ENCODE results near the gene REV3L. TPM values are rescaled to one million over a fixed set of nuclear protein-coding genes. Genes with fewer than 3 reads are reported as not detected.
"Not testable (repeated sequence)": the region's sequence is repeated elsewhere in the genome, so short reads cannot be mapped to it uniquely, and the experiment has no call there.

Gene REV3L
- total RNA-seq, 1 donor from 2014 or later, result 14.2 TPM

DNA sequence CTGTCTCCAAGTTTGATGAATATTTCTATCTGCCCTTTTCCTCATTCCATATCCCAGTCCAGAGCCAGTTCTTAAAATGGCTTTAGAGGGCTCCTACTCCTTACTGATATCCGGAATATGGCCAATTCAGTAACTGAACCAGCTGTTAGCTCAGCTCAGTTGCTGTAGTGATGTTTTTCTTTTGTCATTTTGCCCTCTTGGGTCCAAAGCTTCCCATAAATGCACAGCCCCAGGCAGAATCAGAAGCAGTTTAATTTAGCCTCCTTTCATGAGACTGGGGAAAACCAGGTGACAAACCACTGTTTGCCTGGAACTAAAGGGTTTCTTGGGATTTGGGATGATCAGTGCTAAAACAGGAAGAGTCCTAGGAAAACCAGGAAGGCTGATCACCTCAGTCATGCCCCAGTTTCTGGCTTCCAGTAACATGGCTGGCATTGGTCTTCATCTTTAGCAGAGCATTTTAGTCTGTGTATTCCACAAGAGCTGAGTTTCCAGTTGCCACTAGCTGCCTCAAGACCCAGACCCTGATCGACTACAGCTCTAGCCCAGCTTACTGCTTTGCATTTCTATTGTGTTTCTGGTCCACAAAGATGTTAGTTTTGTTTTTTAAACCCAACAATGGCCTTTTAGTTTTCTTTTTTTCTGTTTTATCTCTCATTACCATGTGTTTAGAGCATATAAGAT is 40.6 kb upstream of the REV3L start:
- DNase-seq (ENCODE audit: low read depth), result no peak
- TF ChIP-seq, protein P1, sequence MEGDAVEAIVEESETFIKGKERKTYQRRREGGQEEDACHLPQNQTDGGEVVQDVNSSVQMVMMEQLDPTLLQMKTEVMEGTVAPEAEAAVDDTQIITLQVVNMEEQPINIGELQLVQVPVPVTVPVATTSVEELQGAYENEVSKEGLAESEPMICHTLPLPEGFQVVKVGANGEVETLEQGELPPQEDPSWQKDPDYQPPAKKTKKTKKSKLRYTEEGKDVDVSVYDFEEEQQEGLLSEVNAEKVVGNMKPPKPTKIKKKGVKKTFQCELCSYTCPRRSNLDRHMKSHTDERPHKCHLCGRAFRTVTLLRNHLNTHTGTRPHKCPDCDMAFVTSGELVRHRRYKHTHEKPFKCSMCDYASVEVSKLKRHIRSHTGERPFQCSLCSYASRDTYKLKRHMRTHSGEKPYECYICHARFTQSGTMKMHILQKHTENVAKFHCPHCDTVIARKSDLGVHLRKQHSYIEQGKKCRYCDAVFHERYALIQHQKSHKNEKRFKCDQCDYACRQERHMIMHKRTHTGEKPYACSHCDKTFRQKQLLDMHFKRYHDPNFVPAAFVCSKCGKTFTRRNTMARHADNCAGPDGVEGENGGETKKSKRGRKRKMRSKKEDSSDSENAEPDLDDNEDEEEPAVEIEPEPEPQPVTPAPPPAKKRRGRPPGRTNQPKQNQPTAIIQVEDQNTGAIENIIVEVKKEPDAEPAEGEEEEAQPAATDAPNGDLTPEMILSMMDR (conservative IDR thresholded peaks at IDR 0.05; ENCODE audit: low read depth, low read length), result no peak
- H3K4me3 ChIP-seq (ENCODE audit: low read depth, low read length), result no peak overlapping the region

DNA sequence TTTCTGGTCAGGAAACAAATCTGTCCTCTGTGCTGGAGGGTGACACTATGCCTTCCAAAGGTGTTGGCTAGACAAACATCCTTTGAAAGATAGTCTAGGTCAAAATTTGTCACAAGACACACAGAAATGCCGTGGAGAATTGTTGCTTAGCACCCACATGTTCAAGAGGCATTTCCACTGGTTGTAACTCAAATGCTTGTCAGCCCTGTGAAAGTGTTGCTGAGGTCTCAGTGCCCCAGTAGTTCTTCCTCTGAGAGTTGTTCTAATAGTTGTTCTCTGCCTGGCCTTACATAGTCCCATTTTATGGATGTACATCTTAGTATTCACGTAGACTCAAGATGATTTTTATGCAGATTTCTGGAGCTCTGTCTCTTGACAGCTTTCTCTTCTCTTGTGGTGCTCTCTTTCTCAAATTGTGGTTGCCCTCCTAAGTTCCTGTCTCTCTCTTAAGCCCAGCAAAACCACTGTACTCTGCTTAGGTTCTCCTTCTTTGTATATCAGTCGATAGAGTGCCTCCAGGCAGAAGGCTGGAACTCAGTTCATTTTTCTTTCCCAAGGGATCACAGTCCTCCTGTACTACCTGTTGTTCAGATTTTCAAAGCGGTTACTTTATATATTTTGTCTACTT is 39.5 kb upstream of the REV3L start:
- DNase-seq (ENCODE audit: low read depth), result no peak
- H3K4me3 ChIP-seq (ENCODE audit: low read depth, low read length), result no peak overlapping the region
- TF ChIP-seq, protein P1 (conservative IDR thresholded peaks at IDR 0.05; ENCODE audit: low read depth, low read length), result no peak

DNA sequence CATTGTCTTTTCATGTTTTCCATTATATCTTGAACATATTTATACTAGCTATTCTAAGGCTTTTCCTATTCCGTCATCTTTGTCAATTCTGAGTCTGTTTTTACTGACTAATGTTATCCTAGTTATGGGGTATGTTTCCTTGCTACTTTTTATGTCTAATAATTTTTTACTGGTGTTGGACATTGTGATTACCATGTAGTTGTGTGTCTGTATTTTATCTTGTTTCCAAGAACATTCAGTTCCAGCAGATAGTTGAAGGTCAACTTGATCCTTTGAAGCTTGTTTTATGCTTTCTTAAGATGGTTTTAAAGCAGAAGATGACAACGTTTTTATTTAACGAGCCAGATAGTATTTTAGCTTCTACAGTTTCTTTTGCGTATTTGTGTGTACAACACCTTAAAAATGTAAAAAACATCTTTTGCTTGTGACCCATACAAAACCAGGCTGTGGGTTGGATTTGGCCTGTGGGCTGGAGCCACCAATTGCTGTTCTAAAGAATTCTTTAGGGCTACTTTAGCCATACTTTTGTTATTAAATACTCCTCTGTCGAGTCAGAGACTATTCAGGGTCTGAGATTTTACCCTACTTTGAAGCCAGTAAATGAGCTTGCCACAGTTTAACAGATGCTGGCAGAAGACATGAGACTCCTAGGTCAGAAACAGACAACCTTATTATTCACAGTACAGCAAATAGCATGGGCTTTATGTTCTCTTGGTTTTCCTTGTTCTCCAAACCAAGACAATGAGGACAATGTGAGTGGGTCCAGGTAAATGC is 38.7 kb upstream of the REV3L start:
- no peak overlapping the region for H3K4me3 ChIP-seq (ENCODE audit: low read depth, low read length)
- TF ChIP-seq, protein P1 (conservative IDR thresholded peaks at IDR 0.05; ENCODE audit: low read depth, low read length), result no peak
- no peak for DNase-seq (ENCODE audit: low read depth)

DNA sequence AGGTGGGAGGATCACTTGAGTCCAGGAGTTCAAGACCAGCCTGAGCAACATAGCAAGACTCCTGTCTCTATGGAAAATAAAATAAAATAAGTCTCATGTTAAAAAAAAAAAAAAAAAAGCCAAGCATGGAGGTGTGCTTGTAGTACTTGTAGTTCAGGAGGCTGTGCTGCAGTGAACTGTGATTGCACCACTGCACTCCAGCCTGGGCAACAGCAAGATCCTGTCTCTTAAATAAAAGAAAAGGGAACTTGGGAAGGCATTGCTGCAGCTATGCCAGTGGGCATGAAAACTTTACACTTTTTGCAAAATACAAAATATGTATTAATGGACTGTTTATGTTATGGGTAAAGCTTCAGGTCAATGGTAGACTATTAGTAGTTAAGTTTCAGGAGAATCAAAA is 37.5 kb upstream of the REV3L start:
- no peak overlapping the region for H3K4me3 ChIP-seq (ENCODE audit: low read depth, low read length)
- TF ChIP-seq, protein P1 (conservative IDR thresholded peaks at IDR 0.05; ENCODE audit: low read depth, low read length), result no peak
- no peak for DNase-seq (ENCODE audit: low read depth)

DNA sequence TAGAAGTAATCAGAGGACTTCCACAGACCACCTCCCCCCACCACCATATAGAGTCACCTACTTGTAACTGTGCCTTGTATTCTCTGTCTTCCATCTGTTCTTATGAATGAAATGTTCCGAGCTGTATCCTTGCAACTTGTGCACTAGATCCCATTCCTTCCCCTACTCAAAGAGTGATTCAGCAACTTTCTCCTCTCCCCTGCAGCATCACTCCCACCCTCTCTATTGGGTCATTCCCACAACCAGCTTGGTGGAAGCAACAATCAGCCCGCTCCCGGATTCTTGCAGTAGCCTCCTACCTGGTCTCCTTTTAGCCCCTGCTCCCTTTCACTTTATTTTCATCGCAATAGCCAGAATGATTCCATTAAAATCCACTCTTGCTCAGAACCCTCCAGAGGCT is 34.9 kb upstream of the REV3L start:
- no peak for DNase-seq (ENCODE audit: low read depth)
- TF ChIP-seq, protein P1 (conservative IDR thresholded peaks at IDR 0.05; ENCODE audit: low read depth, low read length), result no peak
- H3K4me3 ChIP-seq (ENCODE audit: low read depth, low read length), result no peak overlapping the region

DNA sequence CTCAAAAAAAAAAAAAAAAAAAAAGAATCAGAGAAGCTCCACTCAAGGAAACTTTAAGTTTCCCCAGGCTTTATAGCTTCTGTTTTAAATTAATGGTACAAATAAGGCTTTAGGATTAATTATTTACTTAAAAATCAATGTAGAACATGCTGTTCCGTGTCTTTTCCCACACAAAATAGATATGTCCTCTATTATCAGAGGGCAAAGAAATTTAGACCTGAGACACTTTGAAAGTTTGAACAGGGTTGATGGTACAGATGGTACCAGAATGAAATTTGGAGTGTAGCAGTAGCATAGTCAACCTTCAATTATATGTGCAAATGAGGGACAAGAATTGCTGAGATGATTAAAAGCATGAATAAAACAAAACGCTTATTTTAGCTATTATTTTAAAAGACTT is 32.2 kb upstream of the REV3L start:
- TF ChIP-seq, protein P1 (conservative IDR thresholded peaks at IDR 0.05; ENCODE audit: low read depth, low read length), result no peak
- H3K4me3 ChIP-seq (ENCODE audit: low read depth, low read length), result no peak overlapping the region
- no peak for DNase-seq (ENCODE audit: low read depth)

DNA sequence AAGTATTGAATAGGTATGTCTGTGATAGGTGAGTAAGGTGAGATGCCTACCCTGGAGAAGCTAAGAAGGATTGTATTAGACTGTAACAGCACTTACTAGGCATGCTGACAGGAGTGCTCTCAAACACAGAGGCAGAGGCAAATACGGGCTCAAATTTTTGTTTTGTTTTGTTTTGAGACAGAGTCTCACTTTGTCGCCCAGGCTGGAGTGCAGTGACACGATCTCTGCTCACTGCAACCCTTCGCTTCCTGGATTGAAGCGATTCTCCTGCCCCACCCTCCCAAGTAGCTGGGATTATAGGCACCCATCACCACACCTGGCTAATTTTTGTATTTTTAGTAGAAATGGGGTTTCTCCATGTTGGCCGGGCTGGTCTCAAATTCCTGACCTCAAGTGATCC is 31.5 kb upstream of the REV3L start:
- not testable (repeated sequence) for DNase-seq (ENCODE audit: low read depth); H3K4me3 ChIP-seq (ENCODE audit: low read depth, low read length)

DNA sequence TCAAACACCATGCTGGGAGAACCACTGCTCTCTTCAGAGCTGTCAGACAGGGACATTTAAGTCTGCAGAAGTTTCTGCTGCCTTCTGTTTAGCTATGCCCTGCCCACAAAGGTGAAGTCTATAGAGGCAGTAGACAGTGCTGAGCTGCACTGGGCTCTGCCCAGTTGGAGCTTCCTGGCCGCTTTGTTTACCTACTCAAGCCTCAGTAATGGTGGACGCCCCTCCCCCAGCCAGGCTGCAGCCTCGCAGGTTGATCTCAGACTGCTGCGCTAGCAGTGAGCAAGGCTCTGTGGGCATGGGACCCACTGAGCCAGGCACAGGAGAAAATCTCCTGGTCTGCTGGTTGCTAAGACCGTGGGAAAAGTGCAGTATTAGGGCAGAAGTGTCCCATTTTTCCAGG is 24.2 kb upstream of the REV3L start:
- not testable (repeated sequence) for H3K4me3 ChIP-seq (ENCODE audit: low read depth, low read length); DNase-seq (ENCODE audit: low read depth)

DNA sequence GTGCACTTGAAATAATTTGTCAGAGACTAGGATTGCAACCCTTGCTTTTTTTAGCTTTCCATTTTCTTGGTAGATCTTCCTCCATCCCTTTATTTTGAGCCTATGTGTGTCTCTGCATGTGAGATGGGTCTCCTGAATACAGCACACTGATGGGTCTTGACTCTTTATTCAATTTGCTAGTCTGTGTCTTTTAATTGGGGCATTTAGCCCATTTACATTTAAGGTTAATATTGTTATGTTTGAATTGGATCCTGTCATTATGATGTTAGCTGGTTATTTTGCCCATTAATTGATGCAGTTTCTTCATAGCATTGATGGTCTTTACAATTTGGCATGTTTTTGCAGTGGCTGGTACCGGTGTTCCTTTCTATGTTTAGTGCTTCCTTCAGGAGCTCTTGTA is 22.5 kb upstream of the REV3L start:
- not testable (repeated sequence) for H3K4me3 ChIP-seq (ENCODE audit: low read depth, low read length); DNase-seq (ENCODE audit: low read depth)
